Pulmonary artery endothelial cell (primary cell): ENCODE results near the gene TAMALIN. TPM values are rescaled to one million over a fixed set of nuclear protein-coding genes. Genes with fewer than 3 reads are reported as not detected.

Source experiments
- DNase-seq: peaks from one replicate; pipeline ENCODE4 v3.0.0-alpha.2; 2011; ENCODE audit warnings: low read depth, low spot score
- total RNA-seq: library from RNA; depleted of rRNA; stranded (reverse); fragments of >200 nt; gene quantifications from 2 replicates; pipeline ENCODE4 v1.2.3, GENCODE V29; 2014

The TAMALIN gene
- total RNA-seq, 1 donor from 2014 or later, result 42.7 TPM

- no peak for DNase-seq
Measured at GRCh38 chr12:51980809-51981127, 26.0 kb upstream of the TAMALIN start.

GRCh38 chr12:51984657-51985056 lies 22.1 kb upstream of the TAMALIN start:
- no peak for DNase-seq

GRCh38 chr12:51985154-51985835 lies 21.5 kb upstream of the TAMALIN start:
- no peak for DNase-seq

- DNase-seq, result no peak
Measured at GRCh38 chr12:51986834-51987233, 19.9 kb upstream of the TAMALIN start.

GRCh38 chr12:51992246-51992645 lies 14.5 kb upstream of the TAMALIN start:
- no peak for DNase-seq

- DNase-seq, result no peak
Measured at GRCh38 chr12:51994539-51994820, 12.3 kb upstream of the TAMALIN start.

- no peak for DNase-seq
Measured at GRCh38 chr12:51994959-51995358, 11.8 kb upstream of the TAMALIN start.

GRCh38 chr12:51997136-51997535 lies 9.6 kb upstream of the TAMALIN start:
- DNase-seq, result no peak

- no peak for DNase-seq
Measured at GRCh38 chr12:52003016-52003550, 3.7 kb upstream of the TAMALIN start.

GRCh38 chr12:52003591-52003990 lies 3.2 kb upstream of the TAMALIN start:
- no peak for DNase-seq

- no peak for DNase-seq
Measured at GRCh38 chr12:52004042-52004648, 2.6 kb upstream of the TAMALIN start.

- no peak for DNase-seq
Measured at GRCh38 chr12:52005218-52005902, 1.4 kb upstream of the TAMALIN start.

GRCh38 chr12:52005903-52006703 lies 643 bp upstream of the TAMALIN start:
- no peak for DNase-seq

- no peak for DNase-seq
Measured at GRCh38 chr12:52007158-52007921, 594 bp downstream of the TAMALIN start.

- DNase-seq, result no peak
Measured at GRCh38 chr12:52007982-52008510, 1.3 kb downstream of the TAMALIN start.

- DNase-seq, result no peak
Measured at GRCh38 chr12:52009081-52009751, 2.5 kb downstream of the TAMALIN start.

GRCh38 chr12:52010152-52010622 lies 3.4 kb downstream of the TAMALIN start:
- peak; percentile 88 for DNase-seq

- DNase-seq, result no peak
Measured at GRCh38 chr12:52010692-52011601, 4.2 kb downstream of the TAMALIN start.

GRCh38 chr12:52011602-52012214 lies 5.0 kb downstream of the TAMALIN start:
- no peak for DNase-seq
